ENCODE results near the gene ADGRL4.

- TF ChIP-seq, protein P1, sequence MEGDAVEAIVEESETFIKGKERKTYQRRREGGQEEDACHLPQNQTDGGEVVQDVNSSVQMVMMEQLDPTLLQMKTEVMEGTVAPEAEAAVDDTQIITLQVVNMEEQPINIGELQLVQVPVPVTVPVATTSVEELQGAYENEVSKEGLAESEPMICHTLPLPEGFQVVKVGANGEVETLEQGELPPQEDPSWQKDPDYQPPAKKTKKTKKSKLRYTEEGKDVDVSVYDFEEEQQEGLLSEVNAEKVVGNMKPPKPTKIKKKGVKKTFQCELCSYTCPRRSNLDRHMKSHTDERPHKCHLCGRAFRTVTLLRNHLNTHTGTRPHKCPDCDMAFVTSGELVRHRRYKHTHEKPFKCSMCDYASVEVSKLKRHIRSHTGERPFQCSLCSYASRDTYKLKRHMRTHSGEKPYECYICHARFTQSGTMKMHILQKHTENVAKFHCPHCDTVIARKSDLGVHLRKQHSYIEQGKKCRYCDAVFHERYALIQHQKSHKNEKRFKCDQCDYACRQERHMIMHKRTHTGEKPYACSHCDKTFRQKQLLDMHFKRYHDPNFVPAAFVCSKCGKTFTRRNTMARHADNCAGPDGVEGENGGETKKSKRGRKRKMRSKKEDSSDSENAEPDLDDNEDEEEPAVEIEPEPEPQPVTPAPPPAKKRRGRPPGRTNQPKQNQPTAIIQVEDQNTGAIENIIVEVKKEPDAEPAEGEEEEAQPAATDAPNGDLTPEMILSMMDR (IDR thresholded peaks at IDR 0.05; ENCODE audit: insufficient read depth, low read length, poor library complexity, severe bottlenecking): no peak
- TF ChIP-seq EZH2phosphoT487 (conservative IDR thresholded peaks at IDR 0.05; ENCODE audit: low read length): no peak
Observed at GRCh38 chr1:79044974-79045650, 38.6 kb upstream of the ADGRL4 start.
